Activated CD4-positive, alpha-beta T cell treated with anti-CD3 and anti-CD28 coated beads, Interleukin-2, amount 50 U/mL, for 24 hours (primary cell): Measurements from ENCODE around the gene RNF44.

Source experiments
- DNase-seq, 2 donors: peaks; one replicate each; pipeline ENCODE4 v3.0.0-alpha.2; 2020; ENCODE audit warnings: low read depth in 1 of 2, low spot score in 1 of 2

Gene RNF44

GRCh38 chr5:176535664-176536131, 1.5 kb downstream of the RNF44 start:
- no peak for DNase-seq

- DNase-seq = no peak
Observed at GRCh38 chr5:176535101-176535663, 2.0 kb downstream of the RNF44 start.

GRCh38 chr5:176534640-176535039, 2.6 kb downstream of the RNF44 start:
- DNase-seq = no peak

GRCh38 chr5:176533894-176534611, 3.1 kb downstream of the RNF44 start:
- no peak for DNase-seq

GRCh38 chr5:176533390-176533789, 3.8 kb downstream of the RNF44 start:
- no peak for DNase-seq

- no peak for DNase-seq
Observed at GRCh38 chr5:176532795-176533194, 4.4 kb downstream of the RNF44 start.

- no peak for DNase-seq
Observed at GRCh38 chr5:176531902-176532493, 5.2 kb downstream of the RNF44 start.

- no peak for DNase-seq
Observed at GRCh38 chr5:176530983-176531901, 6.0 kb downstream of the RNF44 start.

GRCh38 chr5:176530393-176530982, 6.7 kb downstream of the RNF44 start:
- no peak for DNase-seq

- DNase-seq = no peak
Observed at GRCh38 chr5:176529741-176530141, 7.5 kb downstream of the RNF44 start.

- DNase-seq = no peak
Observed at GRCh38 chr5:176529116-176529740, 8.0 kb downstream of the RNF44 start.

GRCh38 chr5:176528761-176529115, 8.5 kb downstream of the RNF44 start:
- no peak for DNase-seq

GRCh38 chr5:176528301-176528700, 8.9 kb downstream of the RNF44 start:
- no peak for DNase-seq

GRCh38 chr5:176527246-176528222, 9.7 kb downstream of the RNF44 start:
- no peak for DNase-seq

- DNase-seq = no peak
Observed at GRCh38 chr5:176526462-176526861, 10.7 kb downstream of the RNF44 start.

- no peak for DNase-seq
Observed at GRCh38 chr5:176525677-176526076, 11.5 kb downstream of the RNF44 start.

GRCh38 chr5:176524987-176525386, 12.2 kb downstream of the RNF44 start:
- DNase-seq = no peak

- DNase-seq = no peak
Observed at GRCh38 chr5:176524138-176524537, 13.1 kb downstream of the RNF44 start.

- no peak for DNase-seq
Observed at GRCh38 chr5:176521699-176522263, 15.4 kb downstream of the RNF44 start.
